HG03066 (cell line): Measurements from ENCODE around the gene DENND1A.

Source experiments
- ATAC-seq: cut with Tn5 transposase; IDR thresholded peaks from one replicate; pipeline ENCODE4 v1.9.1; 2021; ENCODE audit warnings: low read depth; ENCODE audit not compliant: unreplicated experiment

DENND1A gene

GRCh38 chr9:123548741-123549545 is 381.0 kb downstream of the DENND1A start:
- no peak for ATAC-seq

- ATAC-seq, result no peak
Measured at GRCh38 chr9:123544007-123544827, 385.7 kb downstream of the DENND1A start.

- ATAC-seq, result no peak
Measured at GRCh38 chr9:123543492-123543891, 386.4 kb downstream of the DENND1A start.

- no peak for ATAC-seq
Measured at GRCh38 chr9:123542435-123543225, 387.3 kb downstream of the DENND1A start.

GRCh38 chr9:123541411-123541810 is 388.5 kb downstream of the DENND1A start:
- no peak for ATAC-seq

GRCh38 chr9:123540457-123540856 is 389.5 kb downstream of the DENND1A start:
- ATAC-seq, result no peak

- no peak for ATAC-seq
Measured at GRCh38 chr9:123537809-123538208, 392.1 kb downstream of the DENND1A start.

- no peak for ATAC-seq
Measured at GRCh38 chr9:123536455-123536868, 393.5 kb downstream of the DENND1A start.

GRCh38 chr9:123534336-123534735 is 395.6 kb downstream of the DENND1A start:
- ATAC-seq, result no peak

GRCh38 chr9:123530244-123530643 is 399.7 kb downstream of the DENND1A start:
- ATAC-seq, result no peak

- ATAC-seq, result no peak
Measured at GRCh38 chr9:123528501-123528900, 401.4 kb downstream of the DENND1A start.

GRCh38 chr9:123527981-123528380 is 401.9 kb downstream of the DENND1A start:
- no peak for ATAC-seq

GRCh38 chr9:123525957-123526356 is 404.0 kb downstream of the DENND1A start:
- no peak for ATAC-seq

GRCh38 chr9:123525424-123525823 is 404.5 kb downstream of the DENND1A start:
- ATAC-seq, result no peak

GRCh38 chr9:123524866-123525265 is 405.1 kb downstream of the DENND1A start:
- ATAC-seq, result no peak

GRCh38 chr9:123523845-123524244 is 406.1 kb downstream of the DENND1A start:
- ATAC-seq, result no peak

GRCh38 chr9:123523001-123523400 is 406.9 kb downstream of the DENND1A start:
- no peak for ATAC-seq

GRCh38 chr9:123522251-123522650 is 407.7 kb downstream of the DENND1A start:
- no peak for ATAC-seq

- no peak for ATAC-seq
Measured at GRCh38 chr9:123518338-123518737, 411.6 kb downstream of the DENND1A start.

GRCh38 chr9:123517512-123517911 is 412.4 kb downstream of the DENND1A start:
- ATAC-seq, result no peak

- ATAC-seq, result no peak
Measured at GRCh38 chr9:123514766-123515165, 415.2 kb downstream of the DENND1A start.
